Tibial nerve (tissue), 4 donors: ENCODE measurements around the gene ZCCHC18.
A peak's percentile ranks its signal among the peaks of the same experiment; 100 is the strongest.

Source experiments
- CTCF ChIP-seq, 5 experiments: fragments of 200-600 bp in 3 of 5; fragments of 450-650 bp in 2 of 5; sonication (generic) in 3 of 5; IDR thresholded peaks; one replicate each; pipeline ENCODE4 v1.5.1; 2016 to 2019; ENCODE audit warnings: antibody characterized with exemption in 5 of 5, mild to moderate bottlenecking in 3 of 5, moderate library complexity in 2 of 5
- EP300 ChIP-seq, 2 donors: sonication (generic); formaldehyde crosslinking; IDR thresholded peaks; one replicate each; pipeline ENCODE4 v1.6.1; 2017; ENCODE audit warnings: antibody characterized with exemption in 2 of 2, mild to moderate bottlenecking in 1 of 2
- POLR2A ChIP-seq, 2 donors: fragments of 450-650 bp; IDR thresholded peaks; one replicate each; pipeline ENCODE4 v1.6.1; 2017; ENCODE audit warnings: antibody characterized with exemption in 2 of 2, mild to moderate bottlenecking in 2 of 2, moderate library complexity in 2 of 2

GRCh38 chrX:104156630-104157529, 44.6 kb downstream of the ZCCHC18 start, which contains the start of gene SLC25A53:
- TF ChIP-seq CTCF (IDR thresholded peaks at IDR 0.05) (peak in 1 of 5 experiments; percentile 36), POLR2A (IDR thresholded peaks at IDR 0.05) (peak; percentile 20 to 49), EP300 (IDR thresholded peaks at IDR 0.05) (peak in 1 of 2 donors; percentile 84)
